Lung (tissue), 12 donors: ENCODE measurements around the gene ASPHD1. TPM values are rescaled to one million over a fixed set of nuclear protein-coding genes. Genes with fewer than 3 reads are reported as not detected.
"Not testable (repeated sequence)": the region's sequence is repeated elsewhere in the genome, so short reads cannot be mapped to it uniquely, and the experiment has no call there.

Experiments used
- ATAC-seq: fragments of 200-7000 bp; cut with Tn5 transposase; one replicate; pipeline ENCODE4 v1.9.1; 2020; ENCODE audit warnings: moderate number of reproducible peaks; ENCODE audit not compliant: insufficient read depth, low FRiP score
- DNase-seq, 3 donors: peaks; one replicate each; pipeline ENCODE4 v3.0.0-alpha.2; 2013 to 2017
- H3K27ac ChIP-seq, 2 donors: one replicate each; pipeline ENCODE4 v1.5.1; 2013; ENCODE audit warnings: mild to moderate bottlenecking in 2 of 2, moderate library complexity in 2 of 2, control low read depth in 1 of 2, inconsistent platforms in 1 of 2, low read depth in 1 of 2, low read length in 1 of 2
- H3K27me3 ChIP-seq, 3 donors: one replicate each; pipeline ENCODE4 v1.5.1; 2013; ENCODE audit warnings: low read length in 2 of 3; ENCODE audit not compliant: control insufficient read depth in 3 of 3, insufficient read depth in 3 of 3
- H3K36me3 ChIP-seq, 4 donors: one replicate each; pipeline ENCODE4 v1.5.1; 2013; ENCODE audit warnings: low read length in 4 of 4, mild to moderate bottlenecking in 1 of 4, moderate library complexity in 1 of 4; ENCODE audit not compliant: control insufficient read depth in 4 of 4, insufficient read depth in 4 of 4
- H3K4me1 ChIP-seq, 5 donors: one replicate each; pipeline ENCODE4 v1.5.1; 2013; ENCODE audit warnings: low read length in 5 of 5, mild to moderate bottlenecking in 2 of 5, moderate library complexity in 1 of 5; ENCODE audit not compliant: control insufficient read depth in 5 of 5, insufficient read depth in 5 of 5
- H3K4me3 ChIP-seq: one replicate; pipeline ENCODE4 v1.5.1; 2013; ENCODE audit warnings: mild to moderate bottlenecking, control low read depth, moderate library complexity
- H3K9ac ChIP-seq, 2 donors: one replicate each; pipeline ENCODE4 v1.5.1; 2013; ENCODE audit warnings: low read length in 2 of 2, control low read depth in 1 of 2; ENCODE audit not compliant: insufficient read depth in 1 of 2
- H3K9me3 ChIP-seq, 4 donors: one replicate each; pipeline ENCODE4 v1.5.1; 2013; ENCODE audit warnings: low read length in 3 of 4, mild to moderate bottlenecking in 1 of 4, moderate library complexity in 1 of 4; ENCODE audit not compliant: control insufficient read depth in 4 of 4, insufficient read depth in 3 of 4
- WGBS, 2 donors: extraction: QIAGEN DNeasy Blood & Tissue Kit; methylation state at CpG; one replicate each; pipeline ENCODE4 v1.1.7; 2013; 5-methylcytosine and 5-hydroxymethylcytosine counted together
- polyA plus RNA-seq, 2 donors: library from polyadenylated mRNA; stranded (reverse); fragments of 200-250 nt; gene quantifications; one replicate each; pipeline ENCODE4 v1.2.1, GENCODE V29; 2013
- total RNA-seq, 2 donors: library from RNA; depleted of rRNA in 1 of 2; stranded (reverse); fragments of >200 nt in 1 of 2; gene quantifications; one replicate each; pipeline ENCODE4 v1.2.1, GENCODE V29; 2014 to 2021
- TF ChIP-seq, protein P1 (sequence below): IDR thresholded peaks from 2 replicates; pipeline ENCODE4 v1.5.1; 2012; ENCODE audit warnings: mild to moderate bottlenecking; ENCODE audit errors: control extremely low read depth, extremely low read depth
- donor health status: control.
- donor health status: control.
- donor health status: Bipolar disorder and iron deficiency.
- donor health status: healthy.
- donor health status: DM: yes; HTN: yes; CAD: no.

The ASPHD1 gene
- total and polyA plus RNA-seq, 4 donors = 0.34 to 4.3 (median 3.7) TPM

GRCh38 chr16:29883987-29884386 lies 16.3 kb upstream of the ASPHD1 start:
- H3K4me1 ChIP-seq = peaks cover 0 to 1% (median 0%) of the 10 kb centered on the region in 5 donors
- H3K36me3 ChIP-seq = no peaks in the 10 kb centered on the region
- no peak for ATAC-seq
- H3K27ac ChIP-seq = no peak overlapping the region
- WGBS, 2 donors = 77 to 82% methylated on average over 6 of the region's 6 CpGs
- no peak for DNase-seq
- TF ChIP-seq, protein P1, sequence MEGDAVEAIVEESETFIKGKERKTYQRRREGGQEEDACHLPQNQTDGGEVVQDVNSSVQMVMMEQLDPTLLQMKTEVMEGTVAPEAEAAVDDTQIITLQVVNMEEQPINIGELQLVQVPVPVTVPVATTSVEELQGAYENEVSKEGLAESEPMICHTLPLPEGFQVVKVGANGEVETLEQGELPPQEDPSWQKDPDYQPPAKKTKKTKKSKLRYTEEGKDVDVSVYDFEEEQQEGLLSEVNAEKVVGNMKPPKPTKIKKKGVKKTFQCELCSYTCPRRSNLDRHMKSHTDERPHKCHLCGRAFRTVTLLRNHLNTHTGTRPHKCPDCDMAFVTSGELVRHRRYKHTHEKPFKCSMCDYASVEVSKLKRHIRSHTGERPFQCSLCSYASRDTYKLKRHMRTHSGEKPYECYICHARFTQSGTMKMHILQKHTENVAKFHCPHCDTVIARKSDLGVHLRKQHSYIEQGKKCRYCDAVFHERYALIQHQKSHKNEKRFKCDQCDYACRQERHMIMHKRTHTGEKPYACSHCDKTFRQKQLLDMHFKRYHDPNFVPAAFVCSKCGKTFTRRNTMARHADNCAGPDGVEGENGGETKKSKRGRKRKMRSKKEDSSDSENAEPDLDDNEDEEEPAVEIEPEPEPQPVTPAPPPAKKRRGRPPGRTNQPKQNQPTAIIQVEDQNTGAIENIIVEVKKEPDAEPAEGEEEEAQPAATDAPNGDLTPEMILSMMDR = no peak
- H3K4me3 ChIP-seq = no peak overlapping the region
- no peak overlapping the region for H3K9ac ChIP-seq
- peaks cover 0 to 4% (median 0%) of the 10 kb centered on the region in 3 donors for H3K27me3 ChIP-seq
- H3K9me3 ChIP-seq = peaks cover 0 to 2% (median 0%) of the 10 kb centered on the region in 4 donors

- not testable (repeated sequence) for H3K4me3 ChIP-seq, DNase-seq, H3K4me1 ChIP-seq, H3K27me3 ChIP-seq, H3K9ac ChIP-seq, ATAC-seq, H3K36me3 ChIP-seq, H3K9me3 ChIP-seq, H3K27ac ChIP-seq
- 87 to 95% methylated on average over 3 of the region's 3 CpGs for WGBS, 2 donors
Observed at GRCh38 chr16:29889372-29889771, 10.9 kb upstream of the ASPHD1 start.

DNA sequence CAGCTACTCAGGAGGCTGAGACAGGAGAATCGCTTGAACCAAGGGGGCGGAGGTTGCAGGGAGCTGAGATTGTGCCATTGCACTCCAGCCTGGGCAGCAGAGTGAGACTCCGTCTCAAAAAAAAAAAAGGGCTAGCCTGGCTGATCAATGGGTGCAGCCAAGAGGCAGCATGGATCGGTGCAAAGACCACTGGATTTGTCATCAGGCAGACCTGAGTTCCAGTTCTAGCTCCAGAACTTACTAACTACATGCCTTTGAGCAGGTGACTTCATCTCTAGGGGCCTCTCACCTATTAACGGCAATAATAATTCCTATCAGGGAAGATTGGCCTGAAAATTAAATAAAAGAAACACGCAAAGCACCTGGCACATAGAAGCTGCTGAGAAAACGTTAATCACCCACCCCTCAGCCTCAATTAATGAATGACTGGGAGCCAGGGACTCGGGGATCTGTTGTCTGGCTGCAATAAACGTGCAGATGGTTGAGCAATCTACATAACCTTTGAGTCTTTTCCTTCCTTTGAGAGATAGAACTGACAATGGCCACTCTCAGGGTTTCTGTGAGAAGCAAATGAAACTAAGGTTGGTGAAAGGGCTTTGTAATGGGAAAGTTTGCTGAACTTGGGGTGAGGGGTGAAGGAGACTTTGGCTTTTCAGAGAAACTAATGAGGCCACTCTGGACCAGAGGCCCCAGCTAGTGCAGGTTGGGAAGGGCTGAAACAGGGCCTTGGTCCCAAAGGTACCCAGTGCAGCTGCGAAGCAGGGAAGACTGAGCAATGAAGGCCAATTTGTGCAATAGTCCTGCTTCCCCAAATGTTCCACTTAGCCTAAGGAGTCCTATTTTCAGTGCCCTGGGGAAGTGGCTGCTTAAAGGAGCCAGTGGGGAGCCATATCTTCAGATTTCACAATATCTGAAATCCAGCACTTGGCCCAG lies 8.5 kb upstream of the ASPHD1 start:
- Histone ChIP-seq H3K27me3 (no peaks in the 10 kb centered on the region), H3K36me3 (no peaks in the 10 kb centered on the region), H3K9ac (no peak overlapping the region), H3K4me1 (peaks cover 0 to 1% (median 0%) of the 10 kb centered on the region in 5 donors), H3K9me3 (peaks cover 0 to 4% (median 0%) of the 10 kb centered on the region in 4 donors), H3K4me3 (no peak overlapping the region), H3K27ac (no peak overlapping the region)
- TF ChIP-seq, protein P1 = no peak
- 63 to 68% methylated on average over 10 of the region's 10 CpGs for WGBS, 2 donors
- ATAC-seq (peak; percentile 11), DNase-seq (no peak)

DNA sequence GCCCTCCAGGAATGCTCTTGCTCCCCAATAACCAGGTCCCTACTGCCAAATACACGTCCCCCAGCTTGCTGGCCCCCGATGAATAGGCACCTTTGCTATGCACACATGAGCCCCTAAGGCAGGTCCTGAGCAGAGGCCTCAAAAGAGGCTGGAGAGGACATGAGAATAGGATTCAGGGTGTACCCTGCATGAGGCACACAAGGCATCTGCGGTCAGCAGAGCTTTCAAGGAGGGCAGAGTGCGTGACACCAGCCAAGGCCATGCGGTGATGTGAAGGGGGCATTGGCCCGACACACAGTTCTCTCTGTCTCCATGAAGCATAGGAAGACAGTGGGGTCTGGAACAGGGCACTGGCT lies 7.9 kb upstream of the ASPHD1 start:
- Histone ChIP-seq H3K9me3 (peaks cover 0 to 4% (median 0%) of the 10 kb centered on the region in 4 donors), H3K27me3 (peaks cover 0 to 2% (median 0%) of the 10 kb centered on the region in 3 donors), H3K4me1 (peaks cover 0 to 1% (median 0%) of the 10 kb centered on the region in 5 donors), H3K9ac (no peak overlapping the region), H3K27ac (no peak overlapping the region), H3K4me3 (no peak overlapping the region), H3K36me3 (no peaks in the 10 kb centered on the region)
- ATAC-seq (no peak), DNase-seq (no peak)
- 81 to 85% methylated on average over 6 of the region's 6 CpGs for WGBS, 2 donors
- TF ChIP-seq, protein P1 = no peak
